ENCODE data around the gene PHKB.
"Not testable (repeated sequence)": the region's sequence is repeated elsewhere in the genome, so short reads cannot be mapped to it uniquely, and the experiment has no call there.

The PHKB gene

DNA sequence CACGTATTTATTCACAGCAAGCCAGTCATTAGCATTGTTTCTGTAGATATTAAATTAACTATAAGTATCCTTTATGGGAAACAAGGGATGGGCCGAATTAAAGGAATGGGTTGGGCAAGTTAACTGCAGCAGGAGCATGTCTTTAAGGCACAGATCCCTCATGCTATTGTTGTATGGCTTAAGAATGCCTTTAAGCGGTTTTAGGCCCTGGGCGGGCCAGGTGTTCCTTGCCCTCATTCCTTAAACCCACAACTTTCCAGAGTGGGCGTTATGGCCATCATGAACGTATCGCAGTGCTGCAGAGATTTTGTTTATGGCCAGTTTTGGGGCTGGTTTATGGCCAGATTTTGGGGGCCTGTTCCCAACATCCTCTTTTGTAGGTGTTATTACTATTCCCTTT is 9.1 kb downstream of the PHKB start:
- no peak for DNase-seq
- no peak for ATAC-seq

DNA sequence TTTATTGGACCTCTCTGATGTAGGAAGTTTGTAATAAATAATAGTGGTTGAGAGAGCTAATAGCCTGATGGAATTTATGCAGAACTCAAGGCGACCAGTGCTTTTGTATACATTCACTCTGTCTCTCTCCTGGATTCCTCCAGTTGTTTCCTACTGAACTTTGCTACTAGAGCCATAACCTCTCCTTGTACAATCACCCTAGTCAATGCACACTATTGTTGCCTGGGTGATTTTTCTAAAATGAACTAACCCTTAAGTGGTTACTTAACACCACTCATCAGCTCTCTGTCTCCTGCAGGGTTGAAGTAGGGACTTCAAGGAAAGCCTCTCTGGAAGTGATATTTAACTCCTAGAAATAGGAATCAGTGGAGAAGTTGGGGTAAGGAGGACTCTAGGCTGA is 9.7 kb downstream of the PHKB start:
- no peak for DNase-seq
- no peak for ATAC-seq

DNA sequence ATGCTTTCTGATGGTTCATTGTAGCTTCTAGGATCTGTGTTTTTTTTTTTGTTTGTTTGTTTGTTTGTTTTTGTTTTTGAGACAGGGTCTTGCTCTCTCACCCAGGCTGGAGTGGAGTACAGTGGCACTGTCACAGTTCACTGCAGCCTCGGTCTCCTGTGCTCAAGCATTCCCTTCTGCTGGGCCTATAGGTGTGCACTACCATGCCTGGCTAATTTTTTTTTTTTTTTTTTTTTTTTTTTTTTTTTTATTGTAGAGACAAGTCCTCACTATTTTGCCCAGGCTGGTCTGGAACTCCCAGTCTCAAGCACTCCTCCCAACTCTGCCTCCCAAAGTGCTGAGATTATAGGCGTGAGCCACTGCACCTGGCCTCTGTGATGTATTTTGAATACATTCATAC is 11.9 kb downstream of the PHKB start:
- not testable (repeated sequence) for ATAC-seq

DNA sequence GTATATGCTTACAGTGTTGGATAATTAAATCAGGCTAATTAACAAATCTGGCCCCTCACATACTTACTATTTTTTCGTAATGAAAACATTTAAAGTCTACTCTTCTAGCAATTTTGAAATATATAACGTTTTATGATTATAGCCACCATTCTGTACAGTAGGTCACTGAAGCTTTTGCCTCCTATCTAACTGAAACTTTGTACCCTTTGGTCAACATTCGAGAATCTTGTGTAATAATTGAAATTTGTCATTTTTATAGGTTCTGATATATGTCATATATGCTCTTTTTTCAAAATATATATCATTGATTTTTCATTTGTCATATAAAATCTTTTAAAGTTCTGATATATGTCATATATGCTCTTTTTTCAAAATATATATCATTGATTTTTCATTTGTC is 12.7 kb downstream of the PHKB start:
- no peak for ATAC-seq
- DNase-seq = no peak

More for the DNA sequence above, 11.9 kb downstream of the PHKB start:
- not testable (repeated sequence) for DNase-seq

DNA sequence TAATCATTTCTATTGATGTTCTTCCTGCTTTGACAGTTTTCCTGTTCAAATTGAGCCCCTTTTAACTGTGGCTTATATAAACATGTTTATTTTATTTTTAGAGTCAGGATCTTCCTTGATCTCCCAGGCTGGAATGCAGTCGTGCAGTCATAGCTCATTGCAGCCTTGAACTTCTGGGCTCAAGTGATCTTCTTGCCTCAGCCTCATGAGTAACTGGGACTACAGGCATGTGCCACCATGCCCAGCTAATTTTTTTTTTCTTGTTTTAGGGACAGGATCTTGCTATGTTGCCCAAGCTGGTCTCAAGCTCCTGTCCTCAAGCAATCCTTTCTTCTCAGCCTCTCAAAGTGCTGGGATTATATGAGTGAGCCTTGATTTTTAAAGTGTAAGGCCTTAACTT is 14.7 kb downstream of the PHKB start:
- ATAC-seq (no peak), DNase-seq (no peak)

DNA sequence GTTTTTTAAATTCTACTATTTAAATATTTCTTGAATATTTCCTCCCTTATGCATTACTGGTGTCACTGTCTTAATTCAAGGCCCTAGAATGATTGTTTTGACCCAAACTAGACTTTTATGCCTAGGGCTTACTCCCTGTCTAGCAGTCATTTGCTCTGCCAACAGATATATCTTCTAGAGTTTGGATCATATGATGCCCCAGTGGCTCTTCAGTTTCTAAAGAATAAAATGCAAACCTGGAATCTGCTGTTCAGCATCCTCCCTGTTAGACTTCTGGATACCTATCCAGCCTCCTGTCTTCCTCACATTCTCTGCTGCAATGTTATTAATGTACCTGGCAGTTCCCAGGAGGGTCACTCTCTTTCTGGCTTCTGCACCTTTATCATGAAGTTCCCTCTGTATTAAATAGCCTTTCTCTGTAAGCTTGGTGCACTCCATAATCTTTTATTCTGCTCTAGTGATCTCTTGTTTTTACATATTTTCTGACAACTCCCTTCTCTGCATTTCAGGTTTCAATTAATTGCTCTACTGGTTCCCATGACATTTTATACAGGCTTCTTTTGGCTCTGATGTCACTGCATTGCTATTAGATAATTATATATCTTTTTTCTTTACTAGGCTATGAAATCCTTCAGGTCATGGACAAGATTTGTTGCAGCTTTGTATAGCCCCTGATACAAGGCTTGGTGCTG is 15.7 kb downstream of the PHKB start:
- ATAC-seq (no peak), DNase-seq (no peak)

DNA sequence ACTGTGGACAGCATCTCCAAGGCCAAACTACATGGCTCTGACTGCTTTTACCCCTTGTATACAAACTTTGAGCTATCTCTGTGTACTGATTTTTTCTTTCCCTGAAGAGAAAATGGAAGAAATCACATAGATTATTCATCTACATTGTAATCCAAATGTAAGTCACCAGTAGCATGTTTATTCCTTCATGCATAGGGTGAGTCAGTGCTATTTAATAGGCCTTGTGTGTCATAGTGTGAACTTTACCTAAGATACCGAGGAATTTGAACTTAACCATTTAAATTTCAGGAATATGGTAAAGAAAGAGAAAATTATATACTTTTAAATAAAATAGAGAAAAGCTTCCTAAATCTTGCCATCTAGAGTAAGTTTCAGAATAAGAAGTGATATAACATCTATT is 16.5 kb downstream of the PHKB start:
- ATAC-seq = no peak
- DNase-seq = no peak

DNA sequence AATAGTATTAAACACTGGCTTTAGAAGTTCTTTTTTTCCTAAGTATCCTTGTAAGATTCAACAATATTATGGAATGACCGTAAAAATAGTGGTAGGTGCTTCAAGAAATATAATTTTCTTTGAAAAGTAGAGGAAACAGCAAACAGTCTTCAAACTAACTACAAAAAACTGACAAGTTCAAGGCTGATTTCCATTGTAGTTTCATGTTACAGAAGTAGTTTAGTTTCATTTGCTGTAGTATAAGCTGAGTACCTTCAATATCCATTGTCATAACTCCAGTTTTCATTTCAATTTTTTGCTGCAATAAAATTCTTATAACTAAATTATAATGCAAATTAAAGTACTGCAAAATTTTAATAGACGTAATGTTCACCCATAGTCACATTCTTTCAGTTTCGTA is 19.3 kb downstream of the PHKB start:
- DNase-seq (no peak), ATAC-seq (no peak)

DNA sequence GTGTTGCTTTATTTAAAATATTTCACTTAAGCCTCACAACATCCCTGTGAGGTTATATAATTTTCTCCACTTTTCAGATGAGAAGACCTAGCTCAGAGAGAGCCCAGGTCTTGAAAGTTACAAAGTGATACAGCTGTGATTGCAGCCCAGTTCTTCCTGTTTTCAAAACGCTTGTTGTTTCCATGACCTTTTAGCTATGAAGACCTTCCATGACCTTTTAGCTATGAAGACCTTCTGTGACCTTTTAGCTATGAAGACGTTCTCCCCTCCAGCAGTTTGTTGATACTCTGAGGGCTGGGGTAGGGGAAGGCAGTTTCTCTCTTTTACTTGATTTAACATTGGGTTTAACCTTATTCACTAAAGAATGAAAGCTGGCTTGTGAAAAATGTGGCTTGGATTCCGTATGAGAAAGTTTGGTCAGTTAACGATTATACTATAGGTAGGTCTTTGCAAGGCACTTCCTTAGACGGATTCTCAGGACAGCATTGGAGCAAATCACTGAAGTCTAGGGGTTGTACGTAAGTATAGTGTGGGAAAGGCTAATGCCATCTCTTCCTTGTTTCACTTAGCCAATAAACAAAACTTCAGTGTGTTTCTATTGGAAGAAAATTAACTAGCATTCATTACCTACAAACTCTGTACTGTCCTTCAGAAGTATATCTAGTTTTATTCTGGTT is 20.7 kb downstream of the PHKB start:
- no peak for DNase-seq
- ATAC-seq = peak; percentile 75

DNA sequence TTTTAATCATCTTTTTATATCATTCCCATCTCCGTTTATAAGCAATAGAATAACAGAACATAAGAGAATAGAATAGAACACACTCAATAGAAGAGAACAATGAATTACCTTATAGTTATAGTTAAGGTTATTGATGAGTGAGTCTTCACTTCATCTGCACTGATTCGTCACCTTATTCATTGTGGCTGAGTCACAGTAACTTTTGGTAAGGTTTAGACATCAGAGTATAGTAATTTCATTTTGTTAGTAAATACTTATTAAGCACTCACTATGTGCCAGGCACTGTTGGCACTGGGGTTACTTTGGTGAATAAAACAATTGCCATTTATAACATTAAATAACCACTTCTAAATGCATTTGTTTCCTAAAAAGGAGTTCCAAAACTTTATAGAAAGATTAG is 22.5 kb downstream of the PHKB start:
- ATAC-seq (no peak), DNase-seq (no peak)

DNA sequence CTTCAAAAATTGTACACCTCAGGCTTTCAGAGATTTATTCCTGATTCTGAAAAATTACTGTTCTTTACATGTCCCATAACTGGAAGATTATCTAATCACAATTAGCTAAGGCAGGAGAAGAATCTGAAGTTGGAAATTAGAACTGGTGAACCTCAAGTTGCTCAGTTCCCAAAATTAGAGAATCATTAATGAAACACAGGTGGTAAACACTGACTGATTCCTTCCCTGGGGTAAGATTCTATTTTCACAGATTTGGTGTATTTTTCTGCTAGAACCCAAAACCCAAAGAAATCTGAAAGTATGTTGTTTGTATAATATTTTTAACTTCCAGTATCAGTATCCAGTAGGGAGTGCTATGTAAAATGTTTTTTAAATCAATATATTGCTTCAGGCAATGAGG is 25.7 kb downstream of the PHKB start:
- DNase-seq (no peak), ATAC-seq (no peak)

DNA sequence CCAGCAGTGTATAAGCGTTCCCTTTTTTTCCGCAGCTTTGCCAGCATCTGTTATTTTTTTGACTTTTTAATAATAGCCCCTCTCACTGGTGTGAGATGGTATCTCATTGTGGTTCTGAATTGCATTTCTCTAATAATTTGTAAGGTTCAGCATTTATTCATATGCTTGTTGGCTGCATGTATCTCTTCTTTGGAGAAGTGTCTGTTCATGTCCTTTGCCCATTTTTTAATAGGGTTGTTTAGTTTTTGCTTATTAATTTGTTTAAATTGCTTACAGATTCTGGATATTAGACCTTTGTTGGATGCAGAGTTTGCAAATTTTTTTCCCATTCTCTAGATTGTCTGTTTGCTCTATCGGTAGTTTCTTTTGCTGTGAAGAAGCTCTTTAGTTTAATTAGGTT is 26.9 kb downstream of the PHKB start:
- DNase-seq (no peak), ATAC-seq (no peak)

DNA sequence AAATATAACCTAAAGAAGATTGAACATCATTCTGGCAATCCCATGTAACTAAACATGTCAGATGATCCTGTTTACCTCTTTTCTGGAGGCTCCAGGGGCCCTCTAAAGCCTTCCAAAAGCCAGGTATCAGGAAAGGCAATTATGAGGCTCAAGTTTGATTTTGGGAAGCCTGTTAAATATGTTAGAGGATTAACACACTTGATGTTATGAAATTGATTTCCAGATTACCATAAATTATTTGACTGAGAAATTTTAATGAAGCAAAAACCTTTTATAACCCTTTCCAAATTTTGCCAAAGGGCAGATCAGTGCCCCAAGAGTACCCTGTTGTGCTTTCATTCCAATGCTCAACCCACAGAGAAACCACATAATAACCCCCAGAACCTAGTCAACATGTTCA is 29.3 kb downstream of the PHKB start:
- ATAC-seq (no peak), DNase-seq (no peak)

DNA sequence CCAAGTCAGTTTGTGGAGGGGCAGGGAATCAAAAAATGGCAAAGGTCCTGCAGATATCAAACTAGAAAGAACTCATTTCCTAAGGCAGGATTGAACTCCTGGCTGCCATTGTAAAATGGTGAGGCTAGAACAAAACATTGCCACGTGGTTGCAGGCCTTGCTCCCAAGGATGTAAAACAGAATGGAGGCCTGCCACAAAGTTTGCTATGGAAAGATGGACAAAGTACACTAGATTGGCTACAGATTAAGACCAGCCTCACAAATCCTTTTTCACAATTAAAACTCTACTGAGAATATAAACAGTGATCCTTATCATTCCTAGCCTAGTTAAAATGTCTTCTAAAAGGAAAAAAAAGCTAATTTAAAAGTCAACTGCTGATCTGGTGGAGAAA is 30.9 kb downstream of the PHKB start:
- ATAC-seq (no peak), DNase-seq (no peak)

DNA sequence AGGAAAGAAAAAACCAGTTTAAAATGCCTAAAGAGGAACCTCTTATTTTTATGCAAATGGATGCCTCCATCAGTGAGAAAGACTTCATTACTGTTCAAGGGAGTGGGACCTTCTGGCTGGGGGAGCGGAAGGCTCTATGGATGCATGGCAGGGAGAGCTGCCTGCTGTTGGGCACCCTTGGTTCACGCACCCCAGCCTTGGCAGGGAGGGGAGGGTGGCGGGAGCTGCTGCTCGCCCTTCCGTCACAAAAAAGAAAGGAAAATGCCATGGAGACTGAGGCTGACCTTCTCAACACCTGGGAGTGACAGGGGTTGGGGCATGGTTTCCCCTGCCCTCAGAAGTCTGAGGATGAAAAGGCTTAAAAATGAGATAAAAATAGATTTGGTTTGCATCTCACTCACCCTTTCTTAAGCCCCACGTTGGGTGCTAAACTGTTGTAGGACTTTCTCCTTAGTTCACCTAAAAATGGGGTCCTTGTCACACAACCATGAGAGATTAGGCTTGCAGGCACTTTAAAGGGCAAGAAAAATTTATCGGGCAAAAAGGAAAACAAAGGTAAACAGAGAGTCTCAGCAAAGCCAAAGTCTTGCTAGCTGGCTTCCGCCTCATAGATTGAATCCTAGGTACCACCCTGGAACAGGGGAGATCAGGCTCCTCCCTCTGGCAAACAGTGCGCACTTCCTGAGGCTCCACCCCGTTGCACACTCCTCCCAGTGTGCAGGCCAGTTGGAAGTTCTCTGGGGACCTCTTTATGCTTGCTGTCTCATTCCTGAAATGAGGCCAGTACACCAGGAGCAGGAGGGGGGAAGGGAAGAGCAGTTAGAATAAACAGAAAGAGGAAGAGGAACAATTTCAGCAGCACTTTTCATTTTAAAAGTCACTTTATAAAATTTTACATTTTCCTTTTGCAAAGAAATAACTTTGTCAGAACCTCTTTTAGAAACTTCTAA is 31.6 kb downstream of the PHKB start:
- peak; percentile 81 for ATAC-seq
- DNase-seq = peak; percentile 37

DNA sequence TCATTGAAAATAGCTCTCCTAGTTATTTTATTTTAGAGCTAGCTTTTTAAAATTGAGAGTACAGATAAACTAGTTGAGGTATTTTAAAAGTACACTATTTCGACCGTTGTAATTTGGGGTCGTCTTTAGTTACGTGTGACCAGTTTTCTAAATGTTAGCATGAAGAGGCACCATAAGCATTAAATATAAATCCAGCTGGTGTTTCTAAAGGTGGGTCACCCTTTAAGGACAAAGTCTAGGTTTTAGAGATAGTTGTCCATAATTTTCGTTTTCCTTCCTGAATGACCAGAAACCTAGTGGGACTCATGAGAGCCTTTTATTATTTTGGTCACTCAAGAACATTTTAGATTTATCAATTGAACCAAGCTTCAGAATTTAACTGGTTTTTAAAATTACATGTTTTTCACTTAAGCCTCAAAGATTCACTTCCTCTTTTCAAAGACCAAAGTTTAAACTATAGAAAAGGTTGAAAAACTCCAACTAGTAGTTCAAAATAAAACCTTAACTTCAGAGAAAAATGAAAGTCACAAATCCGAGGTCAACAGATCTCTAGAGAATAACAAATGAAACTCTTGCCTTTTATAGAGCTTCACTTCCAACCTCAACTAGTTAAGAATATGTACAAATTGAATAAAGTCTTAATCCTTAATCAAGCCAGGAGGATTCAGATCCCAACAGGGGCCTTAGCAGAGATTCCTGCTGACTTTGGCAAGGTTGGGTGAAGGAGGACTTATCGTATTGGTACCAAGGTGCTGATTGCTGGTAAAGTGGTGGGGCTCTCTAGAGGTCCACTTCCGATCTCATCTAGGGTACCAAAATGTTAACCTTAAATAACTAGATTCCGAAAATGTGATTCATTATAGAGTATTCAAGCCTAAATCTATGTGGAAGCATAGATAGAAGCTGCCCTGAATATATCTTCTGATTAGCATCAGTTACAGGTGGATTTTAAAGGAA is 32.5 kb downstream of the PHKB start:
- DNase-seq (no peak), ATAC-seq (no peak)

DNA sequence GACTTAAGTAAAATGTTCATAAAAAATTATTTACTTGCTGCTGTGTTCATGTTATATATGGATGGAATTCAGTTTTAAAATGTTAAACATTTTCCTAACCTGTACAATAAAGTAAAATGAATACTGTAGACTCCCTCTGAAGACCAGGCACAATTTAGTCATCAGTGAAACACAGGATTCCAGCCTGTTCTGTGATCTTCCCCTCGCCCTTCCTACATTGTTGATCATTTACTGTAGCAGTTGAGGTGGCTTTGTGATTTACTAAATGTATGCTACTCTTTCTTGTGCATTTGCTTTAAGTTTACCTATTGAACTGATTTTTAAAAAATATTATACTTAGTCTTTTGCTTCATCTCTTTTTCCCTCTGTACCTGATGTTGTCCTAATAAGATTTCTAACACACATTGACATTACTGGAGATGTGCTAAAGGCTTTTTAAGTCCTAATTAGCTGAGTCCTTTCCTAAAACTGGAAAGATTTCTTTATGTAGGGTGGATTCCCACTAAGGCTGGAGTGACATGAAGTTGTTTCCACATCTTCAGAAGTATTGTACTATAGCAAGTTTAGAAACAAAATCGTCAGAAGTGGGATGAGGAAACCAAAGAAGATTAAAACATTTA is 38.1 kb downstream of the PHKB start:
- no peak for DNase-seq
- no peak for ATAC-seq

DNA sequence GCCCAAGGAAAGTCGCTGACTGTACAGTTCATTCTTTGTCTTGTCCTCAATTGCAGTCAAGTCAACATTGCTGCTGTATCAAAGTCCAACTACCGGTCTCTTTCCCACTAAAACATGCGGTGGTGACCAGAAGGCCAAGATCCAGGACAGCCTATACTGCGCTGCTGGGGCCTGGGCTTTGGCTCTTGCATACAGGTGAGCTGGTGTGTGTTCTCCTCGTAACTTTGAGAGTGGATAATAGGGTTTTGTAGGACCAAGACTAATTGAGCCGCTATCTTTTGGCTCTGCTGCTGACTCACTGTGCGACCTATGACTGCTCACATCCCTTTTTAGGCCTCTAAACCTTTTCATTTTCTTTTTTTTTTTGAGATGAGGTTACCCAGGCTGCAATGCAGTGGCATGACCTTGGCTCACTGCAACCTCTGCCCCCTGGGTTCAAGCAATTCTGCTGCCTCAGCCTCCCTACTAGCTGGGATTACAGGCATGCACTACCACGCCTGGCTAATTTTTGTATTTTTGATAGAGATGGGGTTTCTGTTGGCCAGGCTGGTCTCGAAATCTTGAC is 38.7 kb downstream of the PHKB start:
- ATAC-seq (no peak), DNase-seq (no peak)

DNA sequence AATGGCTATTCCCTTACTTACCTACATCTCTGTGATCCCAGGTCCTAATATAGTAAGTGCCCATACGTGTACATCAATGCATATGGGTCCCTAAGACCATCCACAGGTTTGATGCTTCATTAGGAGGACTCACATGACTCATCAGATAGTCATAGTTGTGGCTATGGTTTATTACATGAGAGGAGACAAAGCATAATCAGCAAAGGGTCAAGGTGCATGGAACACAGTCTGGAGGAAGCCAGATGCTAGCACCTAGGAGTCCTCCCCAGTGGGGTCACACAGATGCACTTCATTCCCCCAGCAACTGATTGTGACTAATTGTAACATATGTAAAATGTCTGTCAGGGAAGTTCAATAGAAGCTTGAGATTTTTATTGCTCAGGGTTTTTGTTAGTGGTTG is 42.8 kb downstream of the PHKB start:
- ATAC-seq (no peak), DNase-seq (no peak)

DNA sequence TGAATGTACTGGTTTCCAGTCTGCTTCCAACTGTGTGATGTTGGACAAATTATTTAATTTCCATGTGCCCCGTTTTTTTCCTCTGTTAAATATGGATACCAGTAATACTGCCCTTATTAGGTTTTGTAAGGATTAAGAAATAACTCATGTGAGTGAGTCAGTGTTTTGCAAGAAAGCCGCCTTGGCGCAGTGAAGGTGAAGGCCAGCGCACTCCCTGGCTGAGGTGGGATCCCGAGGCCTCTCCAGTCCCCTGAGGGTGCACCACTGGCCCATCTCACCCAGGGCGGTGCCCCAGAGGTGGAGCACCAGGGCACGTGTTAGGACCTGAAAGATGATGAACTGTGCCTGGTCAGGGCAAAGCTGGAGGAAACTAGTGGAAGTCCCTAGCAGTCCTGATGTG is 43.5 kb downstream of the PHKB start:
- ATAC-seq (no peak), DNase-seq (no peak)

DNA sequence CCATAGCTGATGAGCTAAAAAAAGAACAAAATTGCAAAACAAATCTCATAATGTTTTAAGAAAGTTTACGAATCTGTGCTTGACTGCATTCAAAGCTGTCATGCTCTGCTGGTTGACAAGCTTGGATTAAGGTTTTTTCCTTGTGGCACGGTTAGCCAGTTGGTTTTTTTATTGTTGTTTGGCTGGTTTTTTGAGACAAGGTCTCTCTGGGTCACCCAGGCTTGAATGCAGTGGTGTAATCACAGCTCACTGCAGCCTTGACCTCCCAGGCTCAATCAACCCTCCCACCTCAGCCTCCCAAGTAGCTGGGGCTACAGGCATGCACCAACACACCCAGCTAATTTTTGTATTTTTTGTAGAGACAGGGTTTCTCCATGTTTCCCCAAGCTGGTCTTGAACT is 45.7 kb downstream of the PHKB start:
- ATAC-seq (no peak), DNase-seq (no peak)

All from stimulated activated naive CD8-positive, alpha-beta T cell treated with anti-CD3 and anti-CD28 coated beads, Interleukin-15, Interleukin-2, amounts not matched to agents 100 U/mL and 50 U/mL, for 24 hours (primary cell).